ENCODE data around the gene HHEX.
"Not testable (repeated sequence)": the region's sequence is repeated elsewhere in the genome, so short reads cannot be mapped to it uniquely, and the experiment has no call there.

HHEX gene

GRCh38 chr10:92689663-92690210 lies at the start of gene HHEX:
TSS of gene HHEX (plus strand) at chr10:92689955. CDS start at chr10:92689987, 32 bp downstream.
- peak; percentile 3 for DNase-seq

GRCh38 chr10:92640107-92640506 lies 49.6 kb upstream of the HHEX start:
- DNase-seq = no peak

- DNase-seq = no peak
Observed at GRCh38 chr10:92641492-92641891, 48.3 kb upstream of the HHEX start.

- DNase-seq = no peak
Observed at GRCh38 chr10:92644921-92645320, 44.8 kb upstream of the HHEX start.

- not testable (repeated sequence) for DNase-seq
Observed at GRCh38 chr10:92650864-92651263, 38.9 kb upstream of the HHEX start.

GRCh38 chr10:92655426-92655825 lies 34.3 kb upstream of the HHEX start:
- no peak for DNase-seq

GRCh38 chr10:92656266-92656961 lies 33.3 kb upstream of the HHEX start:
- no peak for DNase-seq

GRCh38 chr10:92657024-92657423 lies 32.7 kb upstream of the HHEX start:
- no peak for DNase-seq

GRCh38 chr10:92662848-92663247 lies 26.9 kb upstream of the HHEX start:
- no peak for DNase-seq

GRCh38 chr10:92664322-92664721 lies 25.4 kb upstream of the HHEX start:
- no peak for DNase-seq

GRCh38 chr10:92667078-92667477 lies 22.7 kb upstream of the HHEX start:
- DNase-seq = no peak

- no peak for DNase-seq
Observed at GRCh38 chr10:92677708-92678107, 12.0 kb upstream of the HHEX start.

GRCh38 chr10:92678206-92678605 lies 11.5 kb upstream of the HHEX start:
- DNase-seq = no peak

GRCh38 chr10:92681306-92681834 lies 8.4 kb upstream of the HHEX start:
- DNase-seq = no peak

GRCh38 chr10:92688573-92688926 lies 1.2 kb upstream of the HHEX start:
- DNase-seq = no peak

GRCh38 chr10:92688927-92689662 lies 660 bp upstream of the HHEX start:
- DNase-seq = no peak

- no peak for DNase-seq
Observed at GRCh38 chr10:92690211-92690914, 608 bp downstream of the HHEX start.

GRCh38 chr10:92690915-92691590 lies 1.3 kb downstream of the HHEX start:
- no peak for DNase-seq

GRCh38 chr10:92691591-92692079 lies 1.9 kb downstream of the HHEX start:
- DNase-seq = no peak

- no peak for DNase-seq
Observed at GRCh38 chr10:92692080-92692671, 2.4 kb downstream of the HHEX start.

- no peak for DNase-seq
Observed at GRCh38 chr10:92692697-92693533, 3.2 kb downstream of the HHEX start.
